IPS-15b (cell line): ENCODE measurements around the gene AHCYL2.

Experiments used
- H3K27me3 ChIP-seq: one replicate; pipeline ENCODE4 v1.6.1; 2013; ENCODE audit warnings: low read length; ENCODE audit not compliant: control insufficient read depth, insufficient read depth
- H3K36me3 ChIP-seq: one replicate; pipeline ENCODE4 v1.6.1; 2013; ENCODE audit warnings: low read length; ENCODE audit not compliant: control insufficient read depth, insufficient read depth
- H3K4me1 ChIP-seq: one replicate; pipeline ENCODE4 v1.6.1; 2013; ENCODE audit warnings: mild to moderate bottlenecking, low read length; ENCODE audit not compliant: control insufficient read depth, insufficient read depth
- H3K4me3 ChIP-seq: one replicate; pipeline ENCODE4 v1.5.1; 2013; ENCODE audit warnings: low read depth, low read length
- H3K9ac ChIP-seq: one replicate; pipeline ENCODE4 v1.6.1; 2013; ENCODE audit warnings: low read depth, mild to moderate bottlenecking, low read length
- H3K9me3 ChIP-seq: one replicate; pipeline ENCODE4 v1.6.1; 2013; ENCODE audit warnings: mild to moderate bottlenecking, low read length; ENCODE audit not compliant: control insufficient read depth, insufficient read depth

The AHCYL2 gene

GRCh38 chr7:129426482-129426881, 201.7 kb downstream of the AHCYL2 start:
- no peak overlapping the region for H3K4me3 ChIP-seq
- no peaks in the 10 kb centered on the region for H3K4me1 ChIP-seq
- H3K9ac ChIP-seq: no peak overlapping the region
- H3K36me3 ChIP-seq: no peaks in the 10 kb centered on the region
- H3K27me3 ChIP-seq: no peaks in the 10 kb centered on the region
- H3K9me3 ChIP-seq: no peaks in the 10 kb centered on the region

GRCh38 chr7:129427526-129428045, 202.8 kb downstream of the AHCYL2 start:
- H3K4me3 ChIP-seq: no peak overlapping the region
- no peaks in the 10 kb centered on the region for H3K27me3 ChIP-seq
- no peak overlapping the region for H3K9ac ChIP-seq
- H3K36me3 ChIP-seq: no peaks in the 10 kb centered on the region
- no peaks in the 10 kb centered on the region for H3K9me3 ChIP-seq
- no peaks in the 10 kb centered on the region for H3K4me1 ChIP-seq

GRCh38 chr7:129431911-129432643, 207.2 kb downstream of the AHCYL2 start:
- H3K4me1 ChIP-seq: peaks cover 13% of the 10 kb centered on the region
- H3K9me3 ChIP-seq: no peaks in the 10 kb centered on the region
- no peak overlapping the region for H3K4me3 ChIP-seq
- no peak overlapping the region for H3K9ac ChIP-seq
- H3K36me3 ChIP-seq: no peaks in the 10 kb centered on the region
- peaks cover 10% of the 10 kb centered on the region for H3K27me3 ChIP-seq

GRCh38 chr7:129433847-129434674, 209.2 kb downstream of the AHCYL2 start, which contains the start of gene STRIP2:
TSS of gene STRIP2 (plus strand) at chr7:129434432. CDS start at chr7:129434473, 41 bp downstream.
- H3K9ac ChIP-seq: peak within 1 kb of the TSS; percentile 89
- H3K27me3 ChIP-seq: peaks cover 10% of the 10 kb centered on the region
- H3K9me3 ChIP-seq: no peaks in the 10 kb centered on the region
- H3K4me1 ChIP-seq: peaks cover 13% of the 10 kb centered on the region
- H3K4me3 ChIP-seq: peak within 1 kb of the TSS; percentile 86
- no peaks in the 10 kb centered on the region for H3K36me3 ChIP-seq

DNA sequence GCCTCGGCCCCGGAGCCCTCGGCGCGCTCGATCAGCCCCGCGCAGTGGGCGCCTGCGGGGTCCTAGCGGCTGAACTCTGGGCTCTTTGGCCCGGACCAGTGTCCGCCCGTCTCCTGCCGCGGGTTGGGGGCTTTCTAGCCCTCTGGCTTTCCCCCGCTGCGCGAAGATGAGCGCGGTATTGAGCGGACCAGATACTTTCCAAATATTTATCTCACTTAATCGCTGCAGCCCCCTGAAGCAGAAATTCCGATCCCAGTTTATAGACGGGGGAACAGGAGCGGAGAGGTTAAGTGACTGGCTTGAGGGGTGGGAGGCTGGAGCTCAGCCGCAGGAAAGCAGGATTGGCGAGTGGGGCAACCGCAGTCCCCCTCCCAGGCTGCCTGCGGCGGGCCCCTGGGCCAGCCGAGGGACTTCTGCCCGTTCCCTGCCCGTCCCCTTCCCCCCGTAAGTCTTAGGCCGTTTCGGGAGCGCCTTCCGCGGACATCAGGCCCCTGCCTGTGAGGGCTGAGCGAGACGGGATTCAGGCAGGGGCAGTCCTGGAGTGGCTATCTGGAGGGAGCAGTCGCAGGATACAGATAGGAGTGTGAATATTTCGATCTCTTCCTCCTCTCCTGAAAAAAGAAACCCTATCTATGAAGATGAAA, 210.0 kb downstream of the AHCYL2 start:
- Histone ChIP-seq H3K4me1 (peaks cover 13% of the 10 kb centered on the region), H3K36me3 (no peaks in the 10 kb centered on the region), H3K9me3 (no peaks in the 10 kb centered on the region), H3K4me3 (peak overlapping the region; percentile 86), H3K27me3 (peaks cover 10% of the 10 kb centered on the region), H3K9ac (peak overlapping the region; percentile 89)

GRCh38 chr7:129435414-129435829, 210.6 kb downstream of the AHCYL2 start:
- Histone ChIP-seq H3K36me3 (no peaks in the 10 kb centered on the region), H3K9me3 (no peaks in the 10 kb centered on the region), H3K4me1 (peaks cover 13% of the 10 kb centered on the region), H3K9ac (peak overlapping the region; percentile 89), H3K4me3 (peak overlapping the region; percentile 86), H3K27me3 (peaks cover 10% of the 10 kb centered on the region)

DNA sequence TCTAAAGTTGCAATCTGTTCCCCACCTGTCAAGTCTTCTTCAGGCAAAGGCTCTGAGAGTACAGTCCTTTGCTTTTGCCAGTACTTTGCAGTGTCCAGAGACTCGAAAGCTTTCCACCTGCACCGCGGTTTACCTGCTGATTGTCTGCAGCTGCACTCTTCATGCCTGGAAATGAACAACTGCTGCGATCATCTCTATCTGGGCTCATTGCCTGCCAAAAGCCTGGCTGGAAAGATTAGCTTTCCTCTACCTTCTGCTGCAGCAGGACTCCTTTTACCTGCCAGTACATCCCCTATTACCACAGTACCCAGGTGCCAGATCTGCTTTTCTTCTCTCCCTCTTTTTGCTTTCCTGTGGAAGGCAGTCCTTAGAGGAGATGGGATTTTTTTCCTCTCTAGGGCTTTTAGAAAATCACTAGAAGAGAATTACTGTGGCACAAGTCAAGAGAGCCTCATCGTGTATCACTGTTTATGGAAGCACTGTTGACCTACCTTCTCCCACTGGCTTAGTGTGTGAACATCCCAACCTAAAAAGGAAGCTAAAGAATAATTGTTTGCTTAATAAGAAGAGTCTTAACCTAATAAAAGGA, 211.6 kb downstream of the AHCYL2 start:
- Histone ChIP-seq H3K9ac (no peak overlapping the region), H3K27me3 (peaks cover 10% of the 10 kb centered on the region)

DNA sequence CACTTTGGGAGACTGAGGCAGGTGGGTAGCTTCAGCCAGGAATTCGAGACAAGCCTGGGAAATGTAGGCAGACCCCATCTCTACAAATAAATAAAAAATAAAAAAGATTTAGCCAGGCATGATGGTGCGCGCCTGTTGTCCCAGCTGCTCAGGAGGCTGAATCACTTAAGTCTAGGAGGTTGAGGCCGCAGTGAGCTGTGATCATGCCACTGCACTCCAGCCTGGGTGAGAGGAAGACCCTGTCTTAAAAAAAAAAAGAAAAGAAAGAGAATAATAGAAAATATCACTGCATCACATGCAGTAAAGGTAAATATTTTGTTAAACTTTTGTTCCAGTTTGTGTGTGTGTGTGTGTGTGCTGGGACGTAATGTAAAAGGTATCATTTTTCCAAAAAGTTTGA, 212.4 kb downstream of the AHCYL2 start:
- Histone ChIP-seq H3K9me3 (no peaks in the 10 kb centered on the region), H3K36me3 (no peaks in the 10 kb centered on the region), H3K27me3 (peaks cover 10% of the 10 kb centered on the region), H3K9ac (no peak overlapping the region), H3K4me1 (peaks cover 13% of the 10 kb centered on the region), H3K4me3 (no peak overlapping the region)

More for the DNA sequence above, 211.6 kb downstream of the AHCYL2 start:
- Histone ChIP-seq H3K36me3 (no peaks in the 10 kb centered on the region), H3K9me3 (no peaks in the 10 kb centered on the region), H3K4me3 (no peak overlapping the region), H3K4me1 (peaks cover 13% of the 10 kb centered on the region)

GRCh38 chr7:129438281-129438838, 213.5 kb downstream of the AHCYL2 start:
- Histone ChIP-seq H3K9ac (no peak overlapping the region), H3K4me3 (no peak overlapping the region), H3K4me1 (peaks cover 6% of the 10 kb centered on the region), H3K27me3 (peaks cover 10% of the 10 kb centered on the region), H3K36me3 (no peaks in the 10 kb centered on the region), H3K9me3 (no peaks in the 10 kb centered on the region)

DNA sequence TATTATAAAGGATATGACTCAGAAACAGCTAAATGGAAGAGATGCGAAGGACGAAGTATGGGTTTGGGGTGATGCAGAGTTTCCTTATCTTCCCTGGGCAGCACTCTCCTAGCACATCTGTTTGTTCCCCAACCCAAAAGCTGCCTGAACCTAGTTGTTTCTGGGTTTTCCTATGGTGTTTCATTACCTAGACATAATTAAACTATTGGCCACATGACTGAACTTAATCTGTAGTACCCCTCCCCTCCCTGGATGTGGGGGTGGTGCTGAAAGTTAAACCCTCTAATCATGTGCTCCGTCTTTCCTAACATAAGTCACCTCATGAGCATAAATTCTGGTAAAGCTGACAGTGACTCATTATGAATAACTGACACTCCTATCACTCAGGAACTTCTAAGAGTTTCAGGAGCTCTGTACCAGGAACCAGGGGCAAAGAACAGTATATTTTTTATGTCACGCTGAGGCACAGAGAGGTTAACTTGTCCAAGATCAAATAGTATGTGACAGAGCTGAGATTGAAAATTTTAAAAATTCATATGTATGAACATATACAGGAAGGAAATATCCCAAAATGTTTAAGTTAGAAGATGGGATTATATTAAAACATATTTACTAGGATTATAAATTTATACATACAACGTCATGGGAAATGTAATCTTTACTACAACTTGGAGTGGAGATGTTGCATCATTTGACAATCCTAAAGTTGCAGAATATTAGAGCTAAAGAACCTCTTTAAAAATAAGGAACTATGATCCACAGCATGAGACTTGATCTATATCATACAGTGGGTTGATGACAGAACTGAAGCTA, 214.2 kb downstream of the AHCYL2 start:
- Histone ChIP-seq H3K27me3 (peaks cover 10% of the 10 kb centered on the region), H3K4me1 (peaks cover 6% of the 10 kb centered on the region), H3K9me3 (no peaks in the 10 kb centered on the region), H3K36me3 (no peaks in the 10 kb centered on the region), H3K9ac (no peak overlapping the region), H3K4me3 (no peak overlapping the region)
